AG09319 (cell line): ENCODE measurements around the gene TRMT61B.

Experiments used
- DNase-seq: peaks from one replicate; pipeline ENCODE4 v3.0.0-alpha.2; 2010; ENCODE audit warnings: low read depth; ENCODE audit errors: extremely low read depth
- TF ChIP-seq, protein P1 (sequence below): IDR thresholded peaks from 2 replicates; pipeline ENCODE4 v1.5.1; 2011; ENCODE audit warnings: low read depth, mild to moderate bottlenecking, inconsistent platforms, low read length, moderate library complexity

TRMT61B gene

GRCh38 chr2:28895189-28895893 lies 25.2 kb upstream of the TRMT61B start:
- TF ChIP-seq, protein P1, sequence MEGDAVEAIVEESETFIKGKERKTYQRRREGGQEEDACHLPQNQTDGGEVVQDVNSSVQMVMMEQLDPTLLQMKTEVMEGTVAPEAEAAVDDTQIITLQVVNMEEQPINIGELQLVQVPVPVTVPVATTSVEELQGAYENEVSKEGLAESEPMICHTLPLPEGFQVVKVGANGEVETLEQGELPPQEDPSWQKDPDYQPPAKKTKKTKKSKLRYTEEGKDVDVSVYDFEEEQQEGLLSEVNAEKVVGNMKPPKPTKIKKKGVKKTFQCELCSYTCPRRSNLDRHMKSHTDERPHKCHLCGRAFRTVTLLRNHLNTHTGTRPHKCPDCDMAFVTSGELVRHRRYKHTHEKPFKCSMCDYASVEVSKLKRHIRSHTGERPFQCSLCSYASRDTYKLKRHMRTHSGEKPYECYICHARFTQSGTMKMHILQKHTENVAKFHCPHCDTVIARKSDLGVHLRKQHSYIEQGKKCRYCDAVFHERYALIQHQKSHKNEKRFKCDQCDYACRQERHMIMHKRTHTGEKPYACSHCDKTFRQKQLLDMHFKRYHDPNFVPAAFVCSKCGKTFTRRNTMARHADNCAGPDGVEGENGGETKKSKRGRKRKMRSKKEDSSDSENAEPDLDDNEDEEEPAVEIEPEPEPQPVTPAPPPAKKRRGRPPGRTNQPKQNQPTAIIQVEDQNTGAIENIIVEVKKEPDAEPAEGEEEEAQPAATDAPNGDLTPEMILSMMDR, result no peak
- DNase-seq, result no peak

DNA sequence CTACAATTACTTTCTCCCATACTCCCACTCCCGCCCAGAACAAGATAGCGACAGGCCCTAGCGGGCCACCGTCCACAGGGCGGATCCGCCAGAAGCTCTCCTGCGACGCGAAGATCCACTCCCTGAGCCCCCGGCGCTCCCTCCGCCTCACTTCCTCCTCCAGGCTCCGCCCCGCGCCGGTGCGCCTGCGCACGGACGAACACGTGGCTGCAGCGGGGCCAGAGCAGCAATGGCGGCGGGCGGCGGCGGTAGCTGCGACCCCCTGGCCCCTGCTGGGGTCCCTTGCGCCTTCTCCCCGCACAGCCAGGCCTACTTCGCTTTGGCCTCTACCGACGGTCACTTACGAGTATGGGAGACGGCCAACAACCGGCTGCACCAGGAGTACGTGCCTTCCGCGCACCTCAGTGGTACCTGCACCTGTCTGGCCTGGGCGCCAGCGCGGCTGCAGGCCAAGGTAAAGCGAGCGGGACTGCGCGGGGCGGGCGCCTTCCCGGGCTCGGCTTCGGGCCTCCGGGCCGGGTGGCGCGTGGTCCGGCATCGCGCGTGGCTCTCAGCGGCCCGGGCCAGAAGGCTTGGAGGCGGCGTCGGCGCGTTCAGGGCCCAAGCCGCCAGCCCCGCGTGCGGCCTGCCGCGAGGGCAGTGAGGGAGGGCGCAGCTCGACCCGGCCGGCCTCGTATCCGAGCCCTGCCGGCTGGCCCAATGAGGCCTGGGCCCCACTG lies 24.5 kb upstream of the TRMT61B start, which contains the start of gene WDR43:
TSS of gene WDR43 (plus strand) at position 198 of the 719 bp plus-strand sequence. CDS start at position 230, 32 bp downstream.
- peak; percentile 98 for DNase-seq
- TF ChIP-seq, protein P1, result no peak

DNA sequence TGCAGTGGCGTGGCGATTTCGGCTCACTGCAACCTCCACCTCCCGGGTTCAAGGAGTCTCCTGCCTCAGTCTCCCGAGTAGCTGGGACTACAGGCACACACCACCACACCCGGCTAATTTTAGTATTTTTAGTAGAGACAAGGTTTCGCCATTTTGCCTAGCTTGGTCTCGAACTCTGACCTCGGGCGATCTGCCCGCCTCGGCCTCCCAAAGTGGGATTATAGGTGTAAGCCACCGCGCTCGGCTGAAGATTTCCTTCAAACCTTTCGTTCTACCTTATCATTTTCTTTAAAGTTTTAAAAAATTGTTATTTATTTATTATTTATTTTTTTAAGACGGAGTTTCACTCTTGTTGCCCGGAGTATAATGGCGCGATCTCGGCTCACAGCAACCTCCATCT lies 23.4 kb upstream of the TRMT61B start:
- TF ChIP-seq, protein P1, result no peak
- no peak for DNase-seq

DNA sequence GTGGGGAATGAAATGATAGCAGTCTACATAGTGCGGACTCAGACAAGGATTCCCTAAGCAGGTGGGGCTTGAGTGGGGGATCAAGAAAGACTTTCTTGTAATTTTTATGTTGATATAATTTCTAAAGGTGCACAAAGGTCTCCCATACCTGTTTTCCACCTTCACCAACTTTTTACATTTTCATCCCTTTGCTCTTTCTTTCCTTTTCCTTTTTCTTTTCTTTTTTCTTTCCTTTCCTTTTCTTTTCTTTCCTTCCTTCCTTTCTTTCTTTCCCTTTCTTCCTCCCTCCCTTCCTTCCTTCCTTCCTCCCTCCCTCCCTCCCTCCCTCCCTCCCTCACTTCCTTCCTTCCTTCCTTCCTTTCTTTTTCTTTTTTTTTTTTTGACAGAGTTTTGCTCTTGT lies 10.1 kb upstream of the TRMT61B start:
- no peak for DNase-seq
- TF ChIP-seq, protein P1, result no peak

DNA sequence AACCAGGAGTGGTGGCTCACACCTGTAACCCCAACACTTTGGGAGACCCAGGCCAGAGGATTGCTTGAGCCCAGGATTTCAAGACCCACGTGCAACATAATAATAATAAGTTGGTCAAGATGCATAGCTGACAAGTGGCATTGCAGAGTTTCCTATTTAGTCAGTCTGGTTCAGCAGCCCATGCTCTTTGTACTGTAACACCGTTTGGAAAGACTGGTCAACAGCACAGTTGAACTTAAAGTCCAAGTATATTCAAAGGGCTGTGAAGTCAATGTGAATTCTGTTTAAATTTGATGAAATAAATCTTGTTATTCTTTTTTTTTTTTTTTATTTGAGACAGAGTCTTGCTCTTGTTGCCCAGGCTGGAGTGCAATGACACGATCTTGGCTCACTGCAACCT lies 1.5 kb upstream of the TRMT61B start:
- no peak for DNase-seq
- TF ChIP-seq, protein P1, result no peak

- TF ChIP-seq, protein P1, result no peak
- DNase-seq, result no peak
Observed at GRCh38 chr2:28869494-28870145, 489 bp downstream of the TRMT61B start.

DNA sequence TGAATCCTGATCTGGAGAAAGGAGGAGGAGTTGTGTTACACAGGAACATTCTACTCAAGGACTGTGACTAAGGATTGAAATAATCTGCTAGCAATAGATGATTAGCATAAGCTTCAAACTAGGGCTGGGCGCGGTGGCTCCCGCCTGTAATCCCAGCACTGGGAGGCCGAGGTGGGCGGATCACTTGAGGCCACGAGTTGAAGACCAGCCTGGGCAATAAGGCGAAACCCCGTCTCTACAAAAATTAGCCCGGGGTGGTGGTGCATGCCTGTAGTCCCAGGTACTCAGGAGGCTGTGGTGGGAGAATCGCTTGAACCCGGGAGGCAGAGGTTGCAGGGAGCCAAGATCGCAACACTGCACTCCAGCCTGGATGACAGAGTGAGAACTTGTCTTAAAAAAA lies 1.5 kb downstream of the TRMT61B start:
- TF ChIP-seq, protein P1, result no peak
- DNase-seq, result no peak
